ENCODE data around the gene ENKUR. TPM values are rescaled to one million over a fixed set of nuclear protein-coding genes. Genes with fewer than 3 reads are reported as not detected.
"Not testable (repeated sequence)": the region's sequence is repeated elsewhere in the genome, so short reads cannot be mapped to it uniquely, and the experiment has no call there.

ENKUR gene
- total RNA-seq, 1 donor from 2014 or later: 0.51 TPM

DNA sequence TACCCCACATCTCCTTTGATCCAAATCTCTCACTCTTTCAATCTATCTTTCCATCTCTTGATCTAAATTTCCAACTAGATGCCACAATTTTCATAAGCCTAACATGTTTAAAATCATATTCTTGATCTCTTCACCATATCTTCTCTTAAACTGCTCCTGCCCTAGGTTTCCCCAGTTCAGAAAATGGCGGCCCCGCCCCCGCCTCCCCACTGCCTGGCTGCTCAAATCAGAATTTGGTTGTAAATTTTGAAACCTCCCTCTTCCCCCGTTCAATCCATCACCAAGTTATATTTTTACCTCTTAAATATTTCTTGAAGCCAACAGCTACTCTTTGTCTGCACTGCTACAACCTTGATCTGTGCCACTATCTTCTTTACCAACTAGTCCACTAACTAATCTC is 36.3 kb downstream of the ENKUR start:
- DNase-seq (ENCODE audit: low read depth in 2 of 2): no peak

DNA sequence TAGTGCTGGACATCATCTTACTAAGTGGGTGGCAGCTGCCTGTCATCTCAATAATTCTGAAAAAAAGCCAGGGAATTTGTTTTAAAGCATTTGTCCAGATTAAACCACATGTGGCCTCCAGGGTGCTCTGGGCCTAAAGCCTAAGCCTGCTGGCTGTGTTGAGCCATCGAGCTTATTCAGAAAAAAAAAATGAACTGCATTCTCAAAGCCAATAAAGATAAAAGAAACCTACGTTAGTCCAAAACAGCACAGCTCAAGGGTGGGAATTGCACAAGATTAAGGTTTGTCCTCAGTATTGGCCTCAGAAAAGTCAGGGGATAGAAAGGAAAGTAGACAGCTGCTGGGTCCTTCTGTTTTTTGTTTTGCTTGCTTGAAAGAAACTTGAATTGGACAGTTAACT is 41.0 kb downstream of the ENKUR start:
- no peak for DNase-seq (ENCODE audit: low read depth in 2 of 2)

DNA sequence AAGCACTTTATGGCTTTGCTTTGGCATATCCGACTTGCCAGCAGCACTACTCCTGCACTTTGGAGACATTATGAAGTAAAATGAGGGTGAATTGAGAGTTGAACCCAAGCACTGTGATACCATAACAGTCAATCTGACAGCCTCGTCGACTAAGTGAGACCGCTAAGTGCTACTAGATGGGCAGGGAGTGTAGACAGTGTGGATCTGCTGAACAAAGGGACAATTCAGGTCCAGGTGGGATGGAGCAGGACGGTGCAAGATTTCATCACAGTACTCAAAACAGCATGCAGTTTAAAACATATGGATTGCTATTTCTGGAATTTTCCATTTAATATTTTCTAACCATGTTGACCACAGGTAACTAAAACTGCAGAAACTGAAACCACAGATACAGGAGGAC is 42.8 kb downstream of the ENKUR start:
- no peak for DNase-seq (ENCODE audit: low read depth in 2 of 2)

DNA sequence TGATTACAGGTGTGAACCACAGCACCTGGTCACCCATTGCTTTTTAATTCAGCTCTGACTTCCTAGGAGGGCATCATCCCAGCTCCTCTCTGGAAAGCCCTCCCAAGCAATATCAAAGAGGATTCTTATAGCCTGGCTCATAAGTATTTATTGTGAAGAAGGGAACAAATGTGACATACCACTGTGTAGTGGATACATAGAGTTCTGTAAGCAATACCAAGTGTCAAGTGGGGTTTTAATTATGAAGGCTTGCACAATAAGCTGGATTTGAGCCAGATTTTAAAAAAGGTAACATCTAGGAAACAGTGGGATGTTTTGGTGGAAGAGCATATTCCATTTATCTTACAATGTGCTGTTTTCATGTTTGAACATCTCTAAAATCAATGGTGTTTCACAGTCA is 44.6 kb downstream of the ENKUR start:
- no peak for DNase-seq (ENCODE audit: low read depth in 2 of 2)

DNA sequence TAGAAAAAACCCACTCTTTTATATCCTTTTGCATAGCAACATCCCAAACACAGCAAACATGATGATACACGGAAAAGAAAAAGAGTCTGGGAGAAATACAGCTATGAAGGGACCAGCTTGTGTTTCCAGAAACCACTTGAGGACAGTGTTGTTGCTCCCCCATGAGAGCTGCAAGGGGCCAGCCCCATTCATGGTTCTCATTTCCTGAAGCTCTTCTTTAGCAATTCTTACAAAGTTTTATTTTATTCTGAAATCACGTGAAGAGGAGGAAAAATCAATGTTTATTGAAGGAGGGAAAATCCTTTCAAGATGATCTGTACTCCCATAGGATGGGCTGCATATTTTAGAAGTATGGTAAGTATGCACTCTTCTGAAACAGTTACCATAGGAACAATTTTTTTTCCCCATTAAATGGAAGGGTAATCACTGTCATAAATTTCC is 46.1 kb downstream of the ENKUR start:
- no peak for DNase-seq (ENCODE audit: low read depth in 2 of 2)

DNA sequence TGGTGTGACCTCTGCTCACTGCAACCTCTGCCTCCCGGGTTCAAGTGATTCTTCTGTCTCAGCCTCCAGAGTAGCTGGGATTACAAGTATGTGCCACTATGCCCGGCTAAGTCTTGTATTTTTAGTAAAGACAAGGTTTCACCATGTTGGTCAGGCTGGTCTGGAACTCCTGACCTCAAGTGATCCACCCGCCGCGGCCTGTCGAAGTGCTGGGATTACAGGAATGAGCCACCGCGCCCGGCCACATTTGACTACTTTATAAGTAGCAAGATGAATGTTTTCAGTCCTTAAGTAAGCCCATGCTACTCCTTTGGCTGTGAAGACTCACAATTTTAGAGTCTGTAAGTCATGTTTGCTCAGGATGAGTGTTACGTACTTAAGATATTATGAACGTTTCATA is 47.0 kb downstream of the ENKUR start:
- not testable (repeated sequence) for DNase-seq (ENCODE audit: low read depth in 2 of 2)

DNA sequence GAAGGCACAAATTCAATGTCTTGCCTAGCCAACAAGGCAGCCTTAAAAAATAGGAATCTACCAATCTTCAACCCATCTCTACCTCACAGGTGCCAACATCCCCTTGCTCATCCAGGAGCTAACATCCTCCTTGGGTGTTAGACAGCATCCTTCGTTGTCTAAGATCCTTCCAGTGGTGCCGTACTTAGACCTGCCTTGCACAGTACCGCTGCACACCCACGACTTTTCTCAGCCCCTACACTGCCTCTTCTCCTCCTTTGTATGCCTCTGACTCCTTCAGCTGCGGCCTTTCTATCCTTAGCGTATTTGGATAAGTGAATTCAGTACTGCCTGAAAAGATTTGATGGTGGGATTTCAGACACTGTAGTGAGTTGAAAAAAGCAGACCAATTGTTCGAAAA is 47.6 kb downstream of the ENKUR start:
- DNase-seq (ENCODE audit: low read depth in 2 of 2): no peak

DNA sequence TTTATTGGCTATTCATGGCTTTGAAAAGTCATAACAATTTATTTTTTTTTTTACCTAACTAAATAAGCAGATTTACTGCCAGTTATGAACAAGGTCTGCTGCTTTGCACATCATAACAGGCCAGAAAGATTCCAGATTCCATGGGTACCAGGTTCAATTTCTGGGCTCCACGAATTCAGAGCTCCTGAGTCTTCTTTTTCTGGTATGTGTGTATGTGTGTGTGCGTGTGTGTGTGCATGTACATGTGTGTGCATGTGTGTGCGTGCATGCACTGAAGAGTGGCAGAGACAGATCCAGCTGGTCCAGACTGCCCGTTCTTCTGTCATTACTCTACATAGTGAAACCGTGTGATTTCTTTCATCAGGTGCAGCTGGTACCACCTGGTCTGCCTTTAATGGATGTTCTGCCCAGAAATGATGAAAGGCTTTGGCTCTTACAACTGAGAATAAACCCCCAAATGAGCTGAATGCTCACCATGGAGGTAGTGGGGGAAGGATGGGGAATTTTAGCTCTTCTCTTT is 48.9 kb downstream of the ENKUR start:
- DNase-seq (ENCODE audit: low read depth in 2 of 2): no peak

DNA sequence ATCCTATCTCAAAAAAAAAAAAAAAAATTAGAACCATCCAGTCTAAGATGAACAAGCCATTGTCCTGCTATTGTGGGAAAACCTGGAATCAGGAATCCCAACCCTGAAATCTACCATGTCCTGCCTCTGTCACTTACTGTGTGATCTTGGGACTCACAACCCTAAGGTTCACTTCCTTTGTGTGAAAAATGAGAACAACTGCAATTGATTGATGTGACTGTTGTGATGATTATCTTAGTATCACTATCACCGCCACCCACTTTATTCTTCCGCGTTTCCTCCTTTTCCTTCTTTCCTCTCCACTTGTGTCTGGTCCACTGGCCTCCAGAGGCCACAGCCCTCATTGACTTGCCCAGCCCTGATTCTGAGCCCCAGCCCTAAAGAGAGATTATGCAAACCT is 50.9 kb downstream of the ENKUR start:
- no peak for DNase-seq (ENCODE audit: low read depth in 2 of 2)

DNA sequence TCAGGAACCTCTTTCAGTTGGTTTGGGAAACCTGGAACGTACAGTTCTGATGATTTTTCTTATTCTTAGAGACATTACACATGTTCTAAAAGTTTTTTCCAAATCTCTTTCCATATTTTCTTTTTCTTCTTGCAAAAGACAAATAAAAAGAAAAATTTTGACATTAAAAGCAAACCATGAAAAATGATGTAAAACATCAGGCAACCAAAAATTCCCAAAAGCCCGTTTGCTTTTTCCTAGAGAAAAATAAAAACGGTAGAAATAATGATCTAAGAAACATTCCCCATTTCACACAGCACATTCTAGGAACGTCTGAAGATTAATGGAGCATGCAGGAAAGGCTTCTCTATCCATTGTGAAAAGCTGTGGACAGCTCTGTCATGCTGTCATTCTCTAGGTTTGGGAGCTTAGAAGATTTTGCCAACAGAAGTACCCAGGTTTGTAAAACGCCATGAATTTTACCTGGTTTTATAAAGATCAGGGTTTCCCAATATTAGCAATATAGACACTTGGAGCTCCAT is 52.4 kb downstream of the ENKUR start:
- DNase-seq (ENCODE audit: low read depth in 2 of 2): no peak

DNA sequence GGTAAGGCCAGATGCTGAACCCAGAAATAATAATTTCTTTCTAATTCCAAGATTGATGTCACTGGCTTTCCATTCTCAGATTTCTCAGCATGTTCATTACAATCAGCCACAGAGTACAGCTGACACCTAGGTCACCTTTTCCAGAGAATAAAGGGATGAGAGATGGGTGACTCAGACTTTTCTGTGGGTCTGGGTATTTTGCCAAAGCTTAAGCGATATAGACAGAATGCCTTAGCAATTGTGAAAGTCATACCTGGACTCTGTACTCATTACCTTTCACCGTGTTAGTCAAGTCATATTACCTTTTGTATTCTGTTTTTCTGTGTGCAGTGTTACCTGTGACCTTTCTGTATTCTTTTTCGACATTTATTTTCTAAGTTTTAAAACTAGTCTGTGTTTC is 53.0 kb downstream of the ENKUR start:
- peak in 1 of 2 donors; percentile 65 for DNase-seq (ENCODE audit: low read depth in 2 of 2)

DNA sequence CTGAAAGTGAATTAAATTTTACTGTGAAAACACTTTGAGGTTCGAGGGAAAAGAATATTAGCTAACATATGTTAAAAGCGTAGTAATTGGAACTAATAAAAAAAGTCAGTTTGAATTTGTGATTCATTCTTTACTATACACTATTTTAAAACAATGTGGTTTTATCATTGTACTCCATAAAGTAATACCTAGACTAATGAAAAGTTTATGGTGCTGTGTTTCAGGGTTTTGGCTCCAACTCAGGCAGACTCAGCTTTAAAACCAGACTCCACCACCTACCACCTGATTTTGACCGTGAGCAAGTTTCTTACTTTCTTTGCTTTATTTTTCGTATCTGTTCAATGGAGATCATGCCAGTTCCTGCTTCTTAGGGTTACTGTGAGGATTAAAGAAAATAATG is 54.4 kb downstream of the ENKUR start:
- no peak for DNase-seq (ENCODE audit: low read depth in 2 of 2)

DNA sequence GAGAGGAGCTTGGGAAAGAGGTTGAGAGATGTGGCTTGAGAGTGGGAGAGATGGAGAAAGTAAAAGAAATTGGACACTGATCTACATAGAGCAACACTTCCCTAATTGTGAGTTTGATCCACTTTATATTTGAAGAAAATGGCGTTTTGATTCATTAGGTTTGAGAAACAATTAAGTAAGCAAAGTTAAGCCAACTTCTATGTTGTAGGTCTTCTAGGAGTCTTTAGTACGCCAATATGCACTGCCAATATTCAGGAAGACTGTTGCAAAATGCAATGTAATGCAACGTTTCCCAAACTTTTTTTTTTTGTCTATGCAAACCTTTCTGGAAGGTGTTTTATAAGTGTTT is 56.6 kb downstream of the ENKUR start:
- DNase-seq (ENCODE audit: low read depth in 2 of 2): no peak

DNA sequence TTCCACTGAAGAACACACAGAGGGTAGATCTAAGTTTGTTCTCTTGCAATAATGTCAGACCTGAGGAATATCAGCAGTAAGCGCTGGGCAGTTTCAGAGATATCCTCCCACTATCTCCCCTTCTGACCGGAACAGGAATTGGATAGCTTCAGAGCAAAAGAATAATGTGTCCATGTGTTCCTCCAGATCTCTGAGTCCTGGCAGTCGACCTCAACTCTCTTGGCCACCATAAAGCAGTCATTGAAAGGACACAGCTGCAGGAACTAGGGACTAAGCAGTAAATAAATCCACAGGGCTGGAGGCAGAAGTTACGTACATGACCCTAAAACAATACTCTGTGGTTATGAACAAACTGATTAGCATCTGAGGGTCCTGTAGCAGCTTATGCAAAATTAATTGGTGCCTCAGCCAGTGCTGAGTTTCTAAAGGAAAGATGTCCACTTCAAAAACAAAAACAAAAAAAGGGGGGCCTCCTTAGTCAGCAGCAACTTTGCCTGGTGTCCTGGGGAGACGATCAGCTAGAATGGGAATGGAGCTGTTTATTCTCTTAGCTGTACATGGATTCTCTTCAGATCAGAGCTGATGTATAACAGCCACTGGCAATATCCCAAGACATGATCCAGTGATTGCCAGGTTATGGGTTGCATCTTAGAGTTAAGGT is 57.1 kb downstream of the ENKUR start:
- peak in 1 of 2 donors; percentile 67 for DNase-seq (ENCODE audit: low read depth in 2 of 2)

DNA sequence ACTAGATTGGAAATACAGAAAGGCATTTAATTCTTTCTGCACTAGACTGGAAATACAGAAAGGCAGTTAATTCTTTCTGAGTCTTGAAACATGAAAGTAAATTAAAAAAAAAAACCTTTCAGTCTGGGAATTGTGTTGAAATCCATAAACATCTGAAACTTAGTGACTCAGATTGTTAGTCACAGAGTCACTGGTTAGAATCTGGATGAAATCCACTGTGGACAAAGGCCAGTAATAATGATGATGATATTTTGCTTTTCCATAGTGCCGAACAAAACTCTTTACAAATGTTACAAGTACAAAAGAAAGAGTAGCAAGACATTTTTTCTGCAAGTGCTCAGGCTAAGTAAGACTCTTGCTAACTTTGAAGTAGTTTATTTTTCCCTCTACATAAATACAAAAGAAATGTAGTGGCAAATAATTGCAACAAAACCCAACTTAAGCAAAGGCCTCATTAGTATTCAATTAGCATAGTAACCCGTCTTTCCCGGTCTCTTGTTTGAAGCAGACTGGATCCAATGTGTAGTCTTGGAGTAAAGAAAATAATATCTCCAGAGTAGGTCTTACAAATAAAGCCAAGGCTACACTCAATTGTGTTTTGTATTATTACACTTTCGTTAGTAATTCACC is 57.8 kb downstream of the ENKUR start:
- peak; percentile 77 to 79 for DNase-seq (ENCODE audit: low read depth in 2 of 2)

DNA sequence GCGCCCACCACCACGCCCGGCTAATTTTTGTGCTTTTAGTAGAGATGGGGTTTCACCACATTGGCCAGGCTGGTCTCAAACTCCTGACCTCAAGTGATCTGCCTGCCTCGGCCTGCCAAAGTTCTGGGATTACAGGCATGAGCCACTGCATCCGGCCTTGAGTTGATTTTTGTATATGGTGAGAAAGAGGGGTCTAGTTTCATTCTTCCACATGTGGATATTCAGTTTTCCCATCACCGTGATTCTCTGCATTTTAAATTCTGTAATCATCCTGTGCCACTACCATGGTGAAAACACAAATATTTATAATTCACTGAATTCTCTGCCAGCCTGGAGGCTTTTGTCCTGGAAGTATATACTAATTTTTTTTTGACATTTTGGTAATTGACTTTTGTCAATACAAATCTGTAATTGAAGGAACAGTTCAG is 58.3 kb downstream of the ENKUR start:
- DNase-seq (ENCODE audit: low read depth in 2 of 2): peak in 1 of 2 donors; percentile 7

DNA sequence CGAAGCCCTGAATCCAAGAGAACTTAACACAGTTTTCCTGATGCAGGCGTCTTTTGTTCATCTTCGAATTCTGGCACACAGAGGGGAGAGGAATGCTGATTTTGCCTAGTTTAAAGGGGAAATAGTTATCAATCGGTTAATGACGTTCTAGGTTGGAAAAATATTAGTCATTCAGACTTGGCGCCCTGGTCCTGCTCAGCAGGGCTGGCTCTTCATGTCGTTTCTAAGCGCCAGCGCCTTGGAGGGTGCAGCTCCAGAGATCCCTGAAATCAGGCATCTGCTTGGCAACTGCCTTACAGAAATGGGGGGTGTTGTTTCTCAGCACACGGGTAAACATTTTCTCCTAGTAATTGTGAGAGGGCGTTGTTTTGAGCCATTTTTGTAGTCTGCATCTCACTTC is 62.3 kb downstream of the ENKUR start:
- DNase-seq (ENCODE audit: low read depth in 2 of 2): no peak

DNA sequence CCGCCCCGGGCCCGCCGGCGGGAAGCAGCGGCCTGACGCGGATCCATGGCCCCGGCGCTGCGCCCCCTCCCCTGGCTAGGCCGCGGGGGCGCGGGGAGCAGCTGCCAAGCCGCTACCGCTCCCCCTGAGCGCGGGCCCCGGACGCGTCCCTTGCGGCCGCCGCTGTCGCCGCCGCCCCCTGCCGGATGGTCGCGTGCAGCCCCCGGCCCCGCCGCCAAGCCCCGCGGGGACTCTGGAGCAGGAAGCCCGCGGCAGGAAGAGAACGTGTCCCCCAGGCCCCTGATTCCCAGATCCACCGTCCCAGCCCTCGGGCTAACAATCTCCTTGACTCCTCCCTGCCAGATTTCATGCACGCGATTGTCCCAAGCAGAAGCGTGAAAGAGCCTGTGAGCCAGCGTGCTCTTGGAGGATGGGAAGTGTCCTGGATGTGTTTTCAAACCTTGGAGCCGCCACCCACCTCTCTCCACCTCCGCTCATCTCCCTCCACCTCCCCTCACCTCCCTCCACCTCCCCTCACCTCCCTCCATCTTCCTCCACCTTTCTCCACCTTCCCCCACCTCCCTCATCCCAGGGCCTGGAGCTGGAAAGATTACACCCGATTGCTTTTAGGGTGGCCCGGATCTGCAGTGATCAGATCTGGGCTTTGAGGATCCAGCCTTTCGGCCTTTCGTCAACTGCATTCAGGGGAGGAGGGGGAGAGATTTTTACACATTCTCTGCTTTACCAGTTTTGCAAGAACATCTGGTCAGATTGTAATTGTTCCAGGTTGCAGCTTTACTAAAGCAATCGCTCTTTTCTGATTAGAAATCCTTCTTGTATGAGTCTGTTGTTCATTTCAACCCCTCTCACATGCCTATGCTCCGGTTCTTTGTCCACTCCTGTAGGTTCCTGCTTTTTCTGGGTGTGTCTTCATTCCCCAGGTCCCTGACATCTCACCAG is 63.0 kb downstream of the ENKUR start:
- peak in 1 of 2 donors; percentile 40 for DNase-seq (ENCODE audit: low read depth in 2 of 2)

DNA sequence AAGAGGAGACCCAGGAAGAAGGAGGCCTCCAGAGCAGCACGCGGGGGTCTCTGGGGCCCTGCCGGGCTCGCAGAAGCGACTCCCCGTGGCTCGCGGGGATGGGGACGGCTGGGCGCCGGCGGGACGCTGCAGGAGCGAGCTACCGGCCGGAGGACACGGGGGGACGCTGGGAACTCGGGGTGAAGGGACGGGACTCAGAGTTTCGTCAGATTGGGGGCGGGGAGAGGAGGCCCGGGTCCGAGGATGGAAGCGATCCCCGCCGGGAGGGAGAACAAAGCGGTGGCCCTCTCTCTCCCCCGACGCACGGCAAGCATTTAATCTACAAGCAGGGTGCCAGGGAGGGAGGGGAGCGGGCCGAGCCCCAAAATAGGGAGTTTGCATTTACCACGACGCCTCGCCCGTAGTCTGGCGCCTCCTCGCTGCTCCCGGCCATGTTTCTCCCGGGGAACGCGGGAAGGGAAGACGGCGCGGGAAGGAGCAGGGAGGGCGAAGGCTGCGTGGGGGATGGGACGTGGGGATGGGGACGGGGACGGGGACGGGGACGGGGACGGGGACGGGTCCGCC is 63.7 kb downstream of the ENKUR start, which contains the start of gene PRTFDC1:
Gene PRTFDC1, minus strand, starts transcription at position 464 of the 564 bp plus-strand sequence. Its CDS starts 31 bp downstream, at position 433.
- peak in 1 of 2 donors; percentile 13 for DNase-seq (ENCODE audit: low read depth in 2 of 2)

DNA sequence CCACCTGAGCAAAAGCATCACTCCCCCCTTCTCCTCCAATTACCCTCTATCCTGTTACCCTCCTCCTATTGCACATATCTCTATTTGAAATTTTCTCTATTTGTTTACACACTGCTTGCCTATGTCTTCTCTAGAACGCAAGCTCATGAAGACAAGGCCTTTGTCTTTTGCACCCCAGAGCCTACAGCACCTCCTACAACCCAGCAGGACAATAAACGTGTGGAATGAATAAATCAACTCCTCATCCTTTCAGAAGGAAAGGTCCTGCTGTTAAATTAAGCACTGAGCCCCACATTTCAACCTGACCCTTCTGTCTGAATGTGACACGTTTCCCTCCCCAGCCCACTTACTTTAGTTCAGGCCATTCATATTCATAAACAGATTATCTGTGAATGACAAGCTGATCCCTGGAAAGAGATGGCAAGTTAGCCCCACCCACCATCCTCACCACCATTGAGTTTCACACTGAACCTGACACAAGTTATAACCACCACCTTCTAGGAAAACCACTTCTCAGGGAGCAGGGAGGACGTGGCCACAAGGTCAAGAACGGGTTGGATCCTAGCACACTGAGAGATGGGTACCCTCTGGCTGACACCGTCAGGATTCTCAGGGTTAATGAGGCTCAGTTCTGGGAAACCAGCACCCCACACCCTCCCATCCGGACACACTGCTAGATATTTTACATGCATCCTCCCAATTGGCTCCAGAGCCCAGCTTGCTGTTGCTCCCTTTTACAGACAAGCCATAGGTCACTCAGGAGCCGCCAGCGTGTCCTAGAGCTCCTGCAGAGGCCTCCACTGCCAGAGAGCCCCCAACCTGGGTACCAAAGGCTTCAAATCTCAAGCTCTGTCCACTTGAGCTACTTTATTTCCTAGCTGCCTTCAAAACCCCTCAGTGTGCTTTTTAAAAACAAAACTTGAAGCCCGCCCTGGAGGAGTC is 64.5 kb downstream of the ENKUR start:
- peak in 1 of 2 donors; percentile 12 for DNase-seq (ENCODE audit: low read depth in 2 of 2)
